H54 (cell line): ENCODE data around the gene KIF25.

ENCODE experiments used
- DNase-seq: peaks from one replicate; pipeline ENCODE4 v3.0.0; 2011; ENCODE audit warnings: low spot score, mixed read lengths; ENCODE audit not compliant: insufficient read length
- FAIRE-seq: peaks from 3 replicates; lab custom pipeline; 2011; peaks lifted over from hg19 to GRCh38; lab: Jason Lieb, UNC
- POLR2A ChIP-seq: IDR thresholded peaks from 2 replicates; pipeline ENCODE4 v1.6.1; 2011; ENCODE audit warnings: low read depth, mild to moderate bottlenecking, low read length

KIF25 gene

GRCh38 chr6:168035661-168036545, 38.4 kb downstream of the KIF25 start:
- FAIRE-seq: no peak
- no peak for DNase-seq
- TF ChIP-seq POLR2A: no peak

DNA sequence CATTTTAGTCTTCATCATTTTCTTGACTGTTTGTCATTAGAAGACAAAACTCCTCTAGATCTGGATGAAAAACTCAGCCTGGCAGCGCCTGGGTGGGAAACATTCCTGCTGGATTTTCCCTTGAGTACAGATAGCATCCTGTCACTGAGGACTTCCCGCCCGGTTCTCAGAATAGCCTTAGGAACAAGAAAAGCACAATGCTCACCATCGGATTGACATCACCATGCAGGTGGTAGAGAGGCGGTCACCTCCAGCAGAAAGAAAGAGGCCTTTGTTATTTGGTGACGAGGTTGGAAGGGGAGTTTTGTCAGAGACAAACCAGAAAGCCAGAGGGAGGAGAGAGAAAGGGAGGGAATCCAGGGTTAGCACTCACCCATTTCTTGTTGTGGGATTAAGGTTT, 39.8 kb downstream of the KIF25 start:
- TF ChIP-seq POLR2A: no peak
- no peak for DNase-seq
- no peak for FAIRE-seq

DNA sequence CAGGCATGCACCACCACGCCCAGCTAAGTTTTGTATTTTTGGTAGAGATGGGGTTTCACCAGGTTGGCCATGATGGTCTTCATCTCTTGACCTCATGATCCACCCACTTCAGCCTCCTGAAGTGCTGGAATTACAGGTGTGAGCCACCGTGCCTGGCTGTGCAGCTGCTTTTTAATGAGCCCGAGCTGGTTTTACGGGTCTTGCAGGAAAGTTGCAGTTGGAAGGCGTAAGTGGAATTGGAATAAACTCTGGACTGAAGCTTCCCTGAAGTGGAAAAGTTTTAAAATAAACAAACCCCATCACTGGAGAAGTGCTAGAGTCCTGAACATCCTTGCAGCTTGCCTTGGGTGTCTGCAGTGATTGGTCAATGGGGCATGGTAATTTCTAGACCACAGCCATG, 40.4 kb downstream of the KIF25 start:
- FAIRE-seq (no peak), DNase-seq (no peak)
- TF ChIP-seq POLR2A: no peak

DNA sequence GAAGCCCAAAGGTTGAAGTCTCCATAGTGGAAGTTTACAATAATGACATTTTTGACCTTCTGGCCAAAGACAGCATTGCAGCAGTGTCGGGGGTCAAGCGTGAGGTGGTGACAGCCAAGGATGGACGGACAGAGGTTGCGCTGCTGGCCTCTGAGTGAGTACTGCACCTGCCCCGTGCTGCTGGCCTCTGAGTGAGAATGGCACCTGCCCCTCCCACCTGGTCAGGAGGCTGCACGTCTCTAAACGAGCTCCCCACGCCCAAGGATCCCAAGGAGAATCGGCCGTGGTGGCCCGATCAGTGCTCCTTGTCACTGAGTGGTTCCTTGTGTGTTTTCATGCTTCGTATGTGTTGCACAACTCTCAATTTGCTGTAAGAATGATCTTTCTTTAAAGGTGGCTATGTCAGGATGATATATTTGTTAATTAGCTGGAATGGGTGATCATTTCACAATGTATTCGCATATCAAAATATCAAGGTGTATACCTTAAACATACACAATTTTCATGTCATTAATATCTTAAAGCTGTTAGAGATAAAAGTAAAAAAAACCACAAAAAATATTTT, 41.2 kb downstream of the KIF25 start:
- DNase-seq (no peak), FAIRE-seq (no peak)
- no peak for TF ChIP-seq POLR2A

DNA sequence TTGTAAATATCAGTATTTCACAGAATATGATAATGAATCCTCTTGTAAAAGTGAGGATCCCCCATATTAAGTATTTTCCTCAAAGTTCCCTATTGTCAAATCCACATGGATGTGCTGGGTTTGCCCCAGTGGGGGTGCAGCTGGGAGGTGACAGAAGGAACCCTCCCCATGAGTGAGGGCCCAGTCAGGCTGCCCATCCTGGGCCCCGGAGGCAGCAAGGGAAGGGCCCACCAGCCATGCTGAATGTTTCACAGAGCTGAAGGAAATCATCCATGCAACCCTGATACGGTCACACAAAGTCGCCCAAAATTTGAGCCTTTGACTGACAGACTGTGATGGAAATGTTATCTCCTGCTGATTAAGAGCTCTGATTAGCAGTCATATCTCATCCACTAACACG, 41.8 kb downstream of the KIF25 start:
- DNase-seq (no peak), FAIRE-seq (no peak)
- no peak for TF ChIP-seq POLR2A

GRCh38 chr6:168039849-168040248, 42.4 kb downstream of the KIF25 start:
- DNase-seq (no peak), FAIRE-seq (no peak)
- no peak for TF ChIP-seq POLR2A

DNA sequence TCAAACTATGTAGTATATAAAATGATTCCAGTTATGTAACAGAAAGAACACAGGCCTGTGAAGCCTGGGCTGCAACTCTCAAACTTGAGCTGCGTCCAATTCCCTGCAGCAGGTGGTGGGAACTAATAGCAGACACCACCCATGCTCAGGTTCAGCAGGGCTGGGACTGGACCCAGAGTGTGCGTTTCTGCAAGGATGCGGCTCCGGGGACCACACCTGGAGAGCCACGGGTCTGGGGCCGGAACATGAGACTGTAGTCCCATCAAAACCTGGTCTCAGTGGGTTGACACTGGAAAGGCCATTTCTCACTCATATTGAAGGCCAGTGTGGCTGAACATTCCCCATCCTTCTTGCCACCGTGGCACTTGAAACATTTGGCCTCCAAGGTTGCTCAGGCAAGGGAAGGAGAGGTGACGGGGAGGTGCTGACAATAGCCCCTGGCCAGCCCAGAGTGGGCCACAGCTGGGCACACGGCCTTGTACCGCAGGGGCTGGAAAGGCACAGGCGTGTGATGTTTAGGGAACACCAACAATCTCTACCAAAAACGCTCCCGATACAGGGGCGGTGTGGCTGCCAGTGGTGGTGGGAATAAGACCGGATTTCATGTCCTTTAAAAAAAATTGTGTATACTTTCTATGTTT, 43.5 kb downstream of the KIF25 start:
- FAIRE-seq (no peak), DNase-seq (no peak)
- TF ChIP-seq POLR2A: no peak

DNA sequence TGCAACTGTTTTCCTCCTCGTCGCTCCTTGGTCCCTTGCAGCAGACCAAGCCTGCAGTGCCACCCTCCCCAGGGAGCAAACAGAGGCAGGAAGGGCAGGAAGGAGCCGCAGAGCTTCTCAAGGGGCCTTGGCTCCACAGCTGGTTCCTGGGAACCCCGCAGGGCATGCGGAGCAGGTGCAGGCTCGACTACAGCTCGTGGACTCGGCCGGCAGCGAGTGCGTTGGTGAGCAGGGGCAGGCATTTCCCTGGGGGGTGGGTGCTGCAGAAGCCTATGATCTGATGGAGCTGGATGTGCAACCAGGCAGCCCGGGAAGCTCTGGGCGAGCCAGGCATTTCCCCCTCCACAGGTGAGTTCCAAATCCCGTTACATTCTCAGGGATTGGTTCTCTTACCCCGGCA, 44.5 kb downstream of the KIF25 start:
- DNase-seq: no peak
- TF ChIP-seq POLR2A: no peak
- no peak for FAIRE-seq

DNA sequence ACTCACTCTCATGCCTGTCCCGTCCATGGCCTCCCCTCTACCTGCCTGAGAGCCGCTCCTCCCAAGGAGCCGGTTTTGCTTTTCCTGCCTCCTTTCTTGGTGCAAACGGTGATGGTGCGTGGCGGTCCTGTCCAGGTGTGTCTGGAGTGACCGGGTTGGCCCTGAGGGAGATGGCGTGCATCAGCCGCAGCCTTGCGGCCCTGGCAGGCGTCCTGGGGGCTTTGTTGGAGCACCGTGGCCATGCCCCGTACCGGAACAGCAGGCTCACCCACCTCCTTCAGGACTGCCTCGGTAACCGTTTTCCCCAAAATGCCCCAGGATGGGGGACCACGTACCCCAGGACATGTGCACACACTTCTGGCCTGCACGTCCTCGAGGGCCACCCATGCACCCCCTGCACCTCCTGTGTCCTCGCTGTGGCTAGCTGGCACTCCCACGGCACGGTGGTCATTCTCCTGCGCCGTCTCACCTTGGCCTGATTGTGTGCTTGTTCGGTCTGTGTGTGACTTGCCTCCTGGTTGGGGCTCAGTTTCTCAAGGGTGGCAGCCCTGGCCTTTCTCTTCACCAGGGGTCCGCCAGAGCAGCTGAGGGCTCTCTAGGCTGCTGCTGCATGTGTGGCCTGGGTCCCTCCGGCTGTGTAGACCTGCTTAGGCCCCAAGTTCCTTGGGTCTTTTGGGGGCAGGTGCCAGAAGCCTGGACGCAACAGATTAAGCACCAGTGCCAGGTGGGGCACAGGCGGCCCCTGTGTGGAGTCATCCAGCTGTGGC, 45.1 kb downstream of the KIF25 start:
- no peak for TF ChIP-seq POLR2A
- no peak for FAIRE-seq
- no peak for DNase-seq

DNA sequence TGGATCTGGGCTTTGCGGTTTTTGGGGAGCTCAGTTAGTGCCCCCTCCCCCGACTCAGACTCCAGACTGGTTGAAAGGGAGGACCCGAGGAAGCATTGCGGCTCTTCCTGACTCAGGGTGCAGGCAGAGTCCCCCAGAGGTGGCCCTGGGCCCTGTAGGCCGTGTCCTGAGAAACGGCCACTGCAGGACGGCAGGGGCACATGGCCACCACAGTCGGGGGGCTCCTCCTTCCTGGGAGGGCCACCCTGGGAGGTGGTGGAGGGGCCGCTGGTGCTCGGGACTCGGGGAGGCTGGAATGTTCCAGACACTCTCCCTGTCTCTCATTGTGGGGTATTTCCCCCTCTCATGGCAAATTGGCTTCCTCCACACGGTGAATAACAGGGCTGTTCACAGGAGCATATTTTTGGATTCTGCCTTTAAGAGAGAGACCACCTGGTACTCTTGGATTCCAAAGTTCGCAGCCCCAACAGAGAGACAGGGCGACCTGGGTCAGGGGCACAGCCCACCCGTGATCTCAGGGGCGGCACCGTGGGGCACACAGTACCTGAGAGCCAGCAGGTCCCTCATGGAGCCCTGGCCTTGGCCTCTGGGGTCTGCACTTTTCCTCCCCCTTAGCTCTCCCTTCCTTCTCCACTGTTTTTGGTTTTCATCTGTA, 45.8 kb downstream of the KIF25 start:
- DNase-seq (no peak), FAIRE-seq (no peak)
- no peak for TF ChIP-seq POLR2A

DNA sequence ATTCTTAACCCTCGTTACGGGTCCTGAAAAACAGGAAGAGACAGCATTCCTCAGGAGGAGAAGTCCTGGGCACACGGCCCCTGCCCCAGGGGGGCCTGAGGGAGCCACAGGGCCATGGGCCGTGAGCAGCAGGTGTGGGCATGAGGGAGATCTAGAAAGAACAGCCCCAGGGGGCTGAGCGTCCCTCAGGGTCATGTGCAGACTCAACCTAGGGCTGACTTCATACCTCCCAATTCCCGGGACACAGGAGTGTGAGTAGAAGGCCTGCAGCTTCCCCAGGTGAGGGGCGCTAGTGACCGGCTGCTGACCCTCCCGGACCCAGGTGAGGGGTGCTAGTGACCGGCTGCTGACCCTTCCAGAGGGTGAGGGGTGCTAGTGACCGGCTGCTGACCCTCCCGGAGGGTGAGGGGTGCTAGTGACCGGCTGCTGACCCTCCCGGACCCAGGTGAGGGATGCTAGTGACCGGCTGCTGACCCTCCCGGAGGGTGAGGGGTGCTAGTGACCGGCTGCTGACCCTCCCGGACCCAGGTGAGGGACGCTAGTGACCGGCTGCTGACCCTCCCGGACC, 46.5 kb downstream of the KIF25 start:
- FAIRE-seq: no peak
- no peak for DNase-seq
- TF ChIP-seq POLR2A: no peak

GRCh38 chr6:168044521-168045130, 47.2 kb downstream of the KIF25 start:
- no peak for TF ChIP-seq POLR2A
- FAIRE-seq (no peak), DNase-seq (no peak)
